ENCODE data around the gene TBXA2R. TPM values are rescaled to one million over a fixed set of nuclear protein-coding genes. Genes with fewer than 3 reads are reported as not detected.

The TBXA2R gene
- total and polyA plus RNA-seq, 2 donors from 2014 or later, result 6.7 to 8.8 TPM

DNA sequence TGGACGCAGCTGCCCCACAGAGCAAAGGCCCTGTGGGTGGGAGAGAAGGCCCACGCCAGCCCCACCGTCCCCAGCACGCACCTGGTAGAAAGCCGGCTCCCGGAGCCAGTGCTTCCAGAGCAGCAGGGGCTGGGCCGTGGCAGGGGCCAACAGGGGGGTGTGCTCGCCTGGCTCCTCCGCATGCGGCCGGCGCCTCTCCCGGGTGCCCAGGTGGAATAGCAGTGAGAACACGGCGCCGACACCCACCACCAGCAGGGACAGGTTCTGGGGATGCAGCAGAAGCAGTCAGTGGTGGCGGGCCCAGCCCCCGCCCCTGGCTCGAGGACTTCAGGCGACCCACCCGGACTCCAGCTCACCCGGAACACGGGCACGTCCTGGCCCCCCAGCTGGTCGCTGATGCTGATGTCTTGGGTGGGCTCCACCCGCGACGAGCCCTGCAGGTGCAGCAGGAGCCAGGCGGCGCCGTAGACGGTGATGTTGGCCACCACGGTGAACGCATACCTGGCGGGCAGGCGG, 58.9 kb downstream of the TBXA2R start:
- H3K4me1 ChIP-seq (ENCODE audit: control insufficient read depth in 2 of 3, insufficient read depth in 2 of 3, low read depth in 1 of 3, low read length in 3 of 3), result peaks cover 0 to 6% (median 0%) of the 10 kb centered on the region in 3 donors
- H3K27ac ChIP-seq (ENCODE audit: low read depth in 2 of 2, low read length in 2 of 2), result no peak overlapping the region
- H3K36me3 ChIP-seq (ENCODE audit: control insufficient read depth in 2 of 3, insufficient read depth in 3 of 3, low read length in 3 of 3), result peaks cover 0 to 13% (median 0%) of the 10 kb centered on the region in 3 donors
- TF ChIP-seq, protein P1, sequence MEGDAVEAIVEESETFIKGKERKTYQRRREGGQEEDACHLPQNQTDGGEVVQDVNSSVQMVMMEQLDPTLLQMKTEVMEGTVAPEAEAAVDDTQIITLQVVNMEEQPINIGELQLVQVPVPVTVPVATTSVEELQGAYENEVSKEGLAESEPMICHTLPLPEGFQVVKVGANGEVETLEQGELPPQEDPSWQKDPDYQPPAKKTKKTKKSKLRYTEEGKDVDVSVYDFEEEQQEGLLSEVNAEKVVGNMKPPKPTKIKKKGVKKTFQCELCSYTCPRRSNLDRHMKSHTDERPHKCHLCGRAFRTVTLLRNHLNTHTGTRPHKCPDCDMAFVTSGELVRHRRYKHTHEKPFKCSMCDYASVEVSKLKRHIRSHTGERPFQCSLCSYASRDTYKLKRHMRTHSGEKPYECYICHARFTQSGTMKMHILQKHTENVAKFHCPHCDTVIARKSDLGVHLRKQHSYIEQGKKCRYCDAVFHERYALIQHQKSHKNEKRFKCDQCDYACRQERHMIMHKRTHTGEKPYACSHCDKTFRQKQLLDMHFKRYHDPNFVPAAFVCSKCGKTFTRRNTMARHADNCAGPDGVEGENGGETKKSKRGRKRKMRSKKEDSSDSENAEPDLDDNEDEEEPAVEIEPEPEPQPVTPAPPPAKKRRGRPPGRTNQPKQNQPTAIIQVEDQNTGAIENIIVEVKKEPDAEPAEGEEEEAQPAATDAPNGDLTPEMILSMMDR (IDR thresholded peaks at IDR 0.05; ENCODE audit: borderline replicate concordance, extremely low read depth, insufficient read depth), result no peak
- no peak overlapping the region for H3K9ac ChIP-seq (ENCODE audit: low read length in 3 of 3)
- H3K9me3 ChIP-seq (ENCODE audit: control insufficient read depth in 2 of 3, insufficient read depth in 1 of 3, low read length in 3 of 3), result no peaks in the 10 kb centered on the region
- DNase-seq (peak in 2 of 5 donors; percentile 39 to 76), FAIRE-seq (no peak)
- no peaks in the 10 kb centered on the region for H3K27me3 ChIP-seq (ENCODE audit: control insufficient read depth, insufficient read depth, low read length)
- no peak overlapping the region for H3K4me3 ChIP-seq (ENCODE audit: low read length in 3 of 3)
- intact Hi-C loops (cut with DNase I), result no loop called here

DNA sequence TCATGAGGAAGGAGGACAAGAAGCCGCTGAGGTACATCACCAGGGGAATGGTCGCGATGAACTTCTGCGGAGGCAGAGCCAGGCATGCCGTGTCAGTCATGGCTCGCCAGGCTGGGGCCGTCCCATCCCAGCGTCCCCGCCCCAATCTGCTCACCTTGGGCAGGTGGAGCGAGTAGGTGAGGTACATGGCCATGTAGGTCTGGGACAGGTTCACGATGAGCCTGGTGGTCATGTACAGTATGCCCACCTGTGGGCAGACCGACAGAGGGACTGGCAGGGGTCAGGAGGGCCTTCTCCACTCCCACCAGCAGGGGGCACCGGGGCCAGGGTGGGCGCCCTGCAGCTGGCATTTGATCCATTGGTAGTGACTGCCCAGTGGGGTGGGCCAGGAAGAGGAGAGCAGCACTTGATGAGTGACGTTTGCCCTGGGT, 59.4 kb downstream of the TBXA2R start:
- FAIRE-seq (no peak), DNase-seq (peak in 1 of 5 donors; percentile 41)
- intact Hi-C loops (cut with DNase I), result no loop called here
- H3K9ac ChIP-seq (ENCODE audit: low read length in 3 of 3), result no peak overlapping the region
- H3K4me3 ChIP-seq (ENCODE audit: low read length in 3 of 3), result no peak overlapping the region
- TF ChIP-seq, protein P1 (IDR thresholded peaks at IDR 0.05; ENCODE audit: borderline replicate concordance, extremely low read depth, insufficient read depth), result no peak
- H3K4me1 ChIP-seq (ENCODE audit: control insufficient read depth in 2 of 3, insufficient read depth in 2 of 3, low read depth in 1 of 3, low read length in 3 of 3), result peaks cover 0 to 3% (median 0%) of the 10 kb centered on the region in 3 donors
- peaks cover 0 to 13% (median 0%) of the 10 kb centered on the region in 3 donors for H3K36me3 ChIP-seq (ENCODE audit: control insufficient read depth in 2 of 3, insufficient read depth in 3 of 3, low read length in 3 of 3)
- H3K27ac ChIP-seq (ENCODE audit: low read depth in 2 of 2, low read length in 2 of 2), result no peak overlapping the region
- no peaks in the 10 kb centered on the region for H3K9me3 ChIP-seq (ENCODE audit: control insufficient read depth in 2 of 3, insufficient read depth in 1 of 3, low read length in 3 of 3)
- no peaks in the 10 kb centered on the region for H3K27me3 ChIP-seq (ENCODE audit: control insufficient read depth, insufficient read depth, low read length)

DNA sequence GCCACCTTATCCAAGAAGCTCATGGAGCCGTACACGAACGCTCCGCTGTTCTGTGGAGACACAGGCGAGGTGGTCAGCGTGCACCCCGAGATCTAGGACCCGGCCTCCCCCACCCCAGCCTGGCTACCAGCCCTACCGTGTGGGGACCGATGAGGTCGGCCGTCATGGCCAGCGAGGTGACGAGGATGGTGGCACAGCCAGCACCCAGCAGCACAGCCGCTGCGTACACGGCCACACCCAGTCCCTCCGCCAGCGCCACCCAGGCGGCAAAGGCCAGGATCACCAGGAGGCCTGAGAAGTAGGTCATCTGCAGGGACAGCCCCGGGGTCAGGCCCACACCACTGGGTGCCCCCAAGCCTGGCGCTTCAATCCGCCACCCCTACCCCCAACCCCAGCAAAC, 60.6 kb downstream of the TBXA2R start:
- no peak overlapping the region for H3K27ac ChIP-seq (ENCODE audit: low read depth in 2 of 2, low read length in 2 of 2)
- H3K36me3 ChIP-seq (ENCODE audit: control insufficient read depth in 2 of 3, insufficient read depth in 3 of 3, low read length in 3 of 3), result peaks cover 0 to 13% (median 0%) of the 10 kb centered on the region in 3 donors
- no peaks in the 10 kb centered on the region for H3K27me3 ChIP-seq (ENCODE audit: control insufficient read depth, insufficient read depth, low read length)
- no peak overlapping the region for H3K4me3 ChIP-seq (ENCODE audit: low read length in 3 of 3)
- DNase-seq (peak in 2 of 5 donors; percentile 41 to 77), FAIRE-seq (no peak)
- intact Hi-C loops (cut with DNase I), result no loop called here
- TF ChIP-seq, protein P1 (IDR thresholded peaks at IDR 0.05; ENCODE audit: borderline replicate concordance, extremely low read depth, insufficient read depth), result no peak
- no peaks in the 10 kb centered on the region for H3K9me3 ChIP-seq (ENCODE audit: control insufficient read depth in 2 of 3, insufficient read depth in 1 of 3, low read length in 3 of 3)
- H3K4me1 ChIP-seq (ENCODE audit: control insufficient read depth in 2 of 3, insufficient read depth in 2 of 3, low read depth in 1 of 3, low read length in 3 of 3), result peaks cover 0 to 3% (median 0%) of the 10 kb centered on the region in 3 donors
- no peak overlapping the region for H3K9ac ChIP-seq (ENCODE audit: low read length in 3 of 3)

DNA sequence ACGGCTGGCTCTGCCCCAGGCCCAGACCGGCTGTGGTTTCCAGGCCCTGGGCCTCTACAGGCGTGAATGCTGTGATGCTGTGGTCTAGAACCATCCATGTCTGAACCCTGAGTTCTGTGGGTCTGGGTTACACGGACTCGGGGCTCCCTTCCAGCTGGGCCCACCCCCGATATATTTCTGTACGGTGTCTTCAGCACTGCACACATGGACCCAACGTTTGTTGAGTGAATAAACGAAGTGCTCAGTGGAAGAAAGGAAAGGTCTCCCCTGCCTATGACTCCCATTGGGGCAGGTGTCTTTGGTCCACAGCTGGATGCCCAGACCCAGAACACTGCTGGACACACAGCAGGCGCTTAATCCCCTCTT, 61.0 kb downstream of the TBXA2R start:
- Histone ChIP-seq H3K9me3 (ENCODE audit: control insufficient read depth in 2 of 3, insufficient read depth in 1 of 3, low read length in 3 of 3) (no peaks in the 10 kb centered on the region), H3K4me3 (ENCODE audit: low read length in 3 of 3) (no peak overlapping the region), H3K4me1 (ENCODE audit: control insufficient read depth in 2 of 3, insufficient read depth in 2 of 3, low read depth in 1 of 3, low read length in 3 of 3) (peaks cover 0 to 3% (median 0%) of the 10 kb centered on the region in 3 donors), H3K27ac (ENCODE audit: low read depth in 2 of 2, low read length in 2 of 2) (no peak overlapping the region), H3K36me3 (ENCODE audit: control insufficient read depth in 2 of 3, insufficient read depth in 3 of 3, low read length in 3 of 3) (peaks cover 0 to 13% (median 0%) of the 10 kb centered on the region in 3 donors), H3K27me3 (ENCODE audit: control insufficient read depth, insufficient read depth, low read length) (no peaks in the 10 kb centered on the region), H3K9ac (ENCODE audit: low read length in 3 of 3) (no peak overlapping the region)
- FAIRE-seq (no peak), DNase-seq (no peak)
- intact Hi-C loops (cut with DNase I), result no loop called here
- TF ChIP-seq, protein P1 (IDR thresholded peaks at IDR 0.05; ENCODE audit: borderline replicate concordance, extremely low read depth, insufficient read depth), result no peak
